HG02759 (cell line): Measurements from ENCODE around the gene IWS1.
"Not testable (repeated sequence)": the region's sequence is repeated elsewhere in the genome, so short reads cannot be mapped to it uniquely, and the experiment has no call there.

Experiments used
- ATAC-seq: cut with Tn5 transposase; IDR thresholded peaks from one replicate; pipeline ENCODE4 v1.9.1; 2021; ENCODE audit warnings: mild to moderate bottlenecking, moderate library complexity; ENCODE audit not compliant: unreplicated experiment

Gene IWS1

DNA sequence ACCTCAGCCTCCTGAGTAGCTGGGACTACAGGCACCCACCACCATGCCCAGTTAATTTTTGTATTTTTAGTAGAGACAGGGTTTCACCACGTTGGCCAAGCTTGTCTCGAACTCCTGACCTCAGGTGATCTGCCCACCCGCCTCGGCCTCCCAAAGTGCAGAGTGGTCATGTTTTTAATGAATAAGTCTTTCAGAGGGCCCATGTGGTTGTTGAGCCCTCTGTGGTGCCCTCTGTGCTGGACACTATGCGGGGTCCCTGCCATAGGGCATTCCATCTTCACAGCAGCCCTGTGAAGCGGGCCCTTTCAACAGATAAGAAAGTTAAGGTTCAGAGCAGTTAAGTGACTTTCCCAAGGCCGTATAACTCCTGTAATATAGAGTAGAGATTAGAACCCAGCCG lies 35.1 kb upstream of the IWS1 start:
- ATAC-seq = no peak

DNA sequence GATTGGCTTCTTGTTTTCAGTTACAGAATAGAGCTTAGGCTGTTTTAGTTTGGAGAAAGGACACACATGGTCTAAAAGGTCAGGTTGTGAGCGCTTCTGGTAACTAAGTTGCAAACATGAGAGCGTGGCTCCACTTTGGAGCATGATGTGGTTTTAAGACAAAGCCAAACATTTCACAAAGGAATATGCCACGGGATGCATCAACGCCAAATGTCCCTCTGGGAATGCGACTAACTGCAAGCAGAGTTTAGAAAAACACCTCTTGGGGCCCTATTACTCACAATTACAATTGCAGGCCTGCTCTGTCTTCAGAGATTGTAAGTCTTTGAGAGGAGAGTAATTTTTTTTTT lies 34.6 kb upstream of the IWS1 start:
- no peak for ATAC-seq

DNA sequence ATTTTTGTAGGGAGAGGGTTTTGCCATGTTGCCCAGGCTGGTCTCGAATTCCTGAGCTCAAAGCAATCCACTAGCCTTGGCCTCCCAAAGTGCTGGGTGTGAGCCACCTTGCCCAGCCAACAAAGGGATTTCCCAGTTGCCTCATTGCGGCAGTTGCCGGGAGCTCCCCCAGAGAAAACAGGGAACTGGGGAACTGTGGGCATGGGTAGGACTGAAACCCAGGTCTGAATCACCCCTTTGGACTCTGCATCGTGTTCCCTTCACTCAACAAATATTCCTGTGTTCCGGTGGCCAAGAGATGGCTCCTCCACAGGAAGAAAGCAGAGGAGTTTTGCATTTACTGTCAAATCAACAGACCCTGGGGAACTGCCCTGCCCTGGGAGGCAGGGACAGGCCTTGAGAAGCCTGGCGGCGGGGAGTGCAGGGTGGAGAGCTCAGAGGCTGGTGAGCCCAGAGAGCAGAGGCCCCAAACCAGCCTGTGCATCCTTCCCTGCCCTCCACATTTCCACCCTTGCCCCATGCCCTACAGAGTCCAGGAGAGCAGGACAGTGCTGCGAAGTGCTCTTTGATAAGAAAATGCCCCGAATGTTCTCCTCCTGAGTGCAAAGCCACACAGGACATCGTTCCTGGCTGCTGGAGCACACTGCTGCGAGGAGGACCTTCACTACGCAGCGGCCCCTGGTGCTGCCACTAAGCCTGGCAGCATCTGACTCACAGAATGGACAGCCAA lies 34.1 kb upstream of the IWS1 start:
- no peak for ATAC-seq

DNA sequence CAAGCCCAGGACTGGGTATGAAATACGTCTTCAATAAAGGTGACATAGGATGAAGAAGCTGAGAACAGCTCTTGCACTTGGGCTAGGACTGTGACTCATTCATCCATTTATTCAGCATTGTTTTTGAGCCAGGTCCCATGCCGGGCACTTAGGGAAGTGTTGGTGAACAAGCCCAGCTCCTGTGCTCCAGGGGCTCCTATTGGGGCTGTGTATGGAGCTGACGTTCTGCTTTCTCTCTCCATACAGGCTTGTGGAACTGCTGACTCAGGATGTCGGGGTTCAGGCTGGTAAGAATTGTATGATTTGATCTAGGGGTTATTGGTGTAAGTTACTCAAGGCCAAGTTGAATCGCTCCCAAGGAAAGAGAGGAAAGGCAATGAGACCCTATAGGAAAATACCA lies 33.2 kb upstream of the IWS1 start:
- no peak for ATAC-seq

DNA sequence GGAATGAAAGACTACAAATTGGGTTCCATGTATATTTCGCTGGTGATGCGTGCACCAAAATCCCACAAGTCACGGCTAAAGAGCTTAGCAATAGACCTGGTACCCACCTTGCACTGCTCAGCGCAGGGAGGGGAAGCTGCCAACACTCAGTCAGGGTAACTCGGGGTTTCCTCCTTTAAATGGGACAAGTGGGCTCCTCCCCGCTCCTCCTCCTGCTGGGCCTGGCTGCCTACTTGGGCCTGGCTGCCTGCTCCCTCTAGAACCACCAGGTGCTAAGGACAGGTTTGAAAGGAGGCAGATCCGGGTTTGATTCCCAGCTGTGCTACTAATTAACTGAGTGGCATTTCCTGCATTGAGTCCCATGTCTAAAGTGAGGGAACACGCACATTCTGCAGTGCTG lies 32.6 kb upstream of the IWS1 start:
- ATAC-seq = no peak

DNA sequence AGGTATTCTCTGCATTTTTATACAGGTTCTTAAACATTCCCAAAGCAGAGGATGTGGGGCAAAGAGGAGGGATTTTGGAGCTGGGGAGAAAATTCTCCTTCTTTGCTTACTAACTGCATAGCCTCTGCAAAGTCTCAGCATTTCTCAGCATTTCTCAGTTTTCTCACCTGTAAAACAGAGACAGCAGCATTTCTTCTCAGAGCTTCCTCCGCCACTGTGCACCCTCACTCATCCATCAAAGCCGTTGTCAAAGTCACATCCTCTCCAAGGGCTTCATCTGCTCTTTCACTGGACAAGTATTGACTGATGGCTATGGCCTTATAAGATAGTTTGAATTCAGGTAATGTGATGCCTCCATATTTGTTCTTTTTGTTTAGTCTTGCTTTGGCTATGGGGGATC lies 26.6 kb upstream of the IWS1 start:
- no peak for ATAC-seq

DNA sequence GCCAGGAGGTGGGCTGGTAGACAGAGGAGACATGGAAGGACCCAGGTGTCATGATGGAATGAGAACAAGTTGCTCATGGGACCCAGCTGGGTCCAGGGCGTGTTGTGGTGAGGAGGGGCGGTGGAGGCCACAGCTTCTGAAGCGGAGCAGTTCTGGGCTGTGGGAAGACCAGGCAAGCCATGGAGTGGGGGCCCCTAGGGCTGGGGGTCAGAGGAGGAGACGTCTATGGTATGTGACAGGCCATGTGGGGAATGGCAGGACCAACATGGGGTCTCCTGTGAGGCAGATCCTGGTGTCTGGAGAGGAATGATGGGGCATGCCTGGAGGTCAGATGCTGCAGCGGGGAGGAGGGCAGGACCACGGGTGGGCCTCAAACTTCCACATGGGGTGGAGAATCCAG lies 26.0 kb upstream of the IWS1 start:
- ATAC-seq = no peak

DNA sequence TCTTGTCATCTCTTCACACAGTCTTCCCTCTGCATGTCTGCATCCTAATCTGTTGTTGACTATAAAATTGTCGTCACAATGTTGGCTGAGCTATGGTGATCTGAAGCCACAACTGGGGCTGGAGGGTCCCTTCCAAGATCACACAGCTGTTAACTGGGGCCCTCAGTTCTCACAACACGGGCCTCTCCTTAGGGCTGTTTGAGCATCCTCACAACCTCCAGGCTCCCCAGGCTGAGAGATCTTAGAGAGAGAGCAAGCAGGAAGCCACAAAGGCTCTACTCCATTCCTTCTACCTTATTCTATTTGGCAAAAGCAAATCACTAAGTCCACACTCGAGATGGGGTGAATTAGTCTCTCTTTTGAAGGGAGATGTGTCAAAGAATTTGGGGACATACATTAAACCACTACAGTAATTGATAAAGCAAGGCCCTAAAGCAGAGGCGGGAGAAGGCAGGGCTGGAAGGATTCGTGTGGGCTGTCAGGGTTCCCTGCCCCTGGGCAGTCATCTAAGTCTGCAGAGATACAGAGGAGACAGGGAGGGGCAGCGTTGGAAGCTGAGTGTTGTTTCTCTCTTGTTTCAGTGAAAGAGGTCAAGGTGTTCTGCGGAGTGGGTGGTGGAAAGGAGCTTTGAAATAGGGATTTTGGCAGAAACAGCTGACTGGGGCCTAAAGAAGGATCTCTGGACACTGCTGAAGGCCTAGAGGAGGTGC lies 25.1 kb upstream of the IWS1 start:
- ATAC-seq = no peak

DNA sequence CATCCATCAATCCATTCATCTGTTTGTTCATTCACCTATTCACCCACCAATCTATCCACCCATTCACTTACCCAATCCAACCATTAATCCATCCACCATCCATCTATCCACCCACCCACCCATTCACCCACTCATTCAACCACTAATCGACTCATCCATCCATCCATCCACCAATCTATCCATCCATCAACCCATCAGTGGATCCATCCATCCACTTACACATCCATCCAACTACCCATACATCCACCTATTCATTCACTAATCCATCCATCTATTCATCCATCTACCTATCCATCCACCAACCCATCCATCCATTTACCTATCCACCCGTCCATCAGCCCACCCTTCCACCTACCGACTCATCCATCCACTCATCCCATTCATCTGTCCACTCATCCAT lies 20.5 kb upstream of the IWS1 start:
- no peak for ATAC-seq

DNA sequence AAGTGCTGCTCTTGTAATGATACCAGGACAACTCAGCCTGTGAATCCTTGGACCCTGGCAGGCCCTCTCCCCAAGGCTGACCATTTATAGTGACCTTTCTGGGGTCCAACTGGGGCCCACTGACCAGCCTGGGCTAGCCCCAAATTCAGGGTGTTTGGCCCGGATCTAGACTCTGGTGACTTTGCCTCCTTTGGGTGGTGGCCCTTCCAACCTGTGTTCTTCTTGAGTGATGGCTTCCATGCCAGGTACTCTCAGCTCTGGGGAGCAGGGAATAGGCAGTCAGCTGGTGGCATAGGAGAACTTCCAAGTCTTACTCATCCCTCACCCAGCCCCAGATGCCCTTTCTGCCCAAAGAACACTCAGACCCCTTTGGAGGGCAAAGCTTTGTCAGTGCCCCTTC lies 19.5 kb upstream of the IWS1 start:
- ATAC-seq = no peak

DNA sequence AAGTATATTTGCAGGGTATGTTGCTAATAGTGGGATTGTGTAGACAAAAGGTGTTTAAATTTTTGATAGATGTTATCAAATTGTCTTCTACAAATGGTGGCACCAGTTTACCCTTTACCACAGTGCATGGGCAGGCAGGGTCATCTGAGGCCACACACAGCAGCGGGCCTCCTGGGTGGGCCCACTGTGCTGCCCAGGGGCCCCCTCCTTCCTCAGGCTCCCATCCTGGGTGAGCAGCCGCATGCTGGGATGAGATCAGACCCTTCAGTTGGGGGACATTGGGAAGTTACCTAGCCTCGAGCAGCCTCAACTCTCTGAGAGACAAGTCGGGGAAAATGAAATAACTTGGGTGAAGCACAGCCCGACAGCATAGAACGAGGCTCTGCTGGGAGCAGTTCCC lies 18.9 kb upstream of the IWS1 start:
- ATAC-seq = no peak

DNA sequence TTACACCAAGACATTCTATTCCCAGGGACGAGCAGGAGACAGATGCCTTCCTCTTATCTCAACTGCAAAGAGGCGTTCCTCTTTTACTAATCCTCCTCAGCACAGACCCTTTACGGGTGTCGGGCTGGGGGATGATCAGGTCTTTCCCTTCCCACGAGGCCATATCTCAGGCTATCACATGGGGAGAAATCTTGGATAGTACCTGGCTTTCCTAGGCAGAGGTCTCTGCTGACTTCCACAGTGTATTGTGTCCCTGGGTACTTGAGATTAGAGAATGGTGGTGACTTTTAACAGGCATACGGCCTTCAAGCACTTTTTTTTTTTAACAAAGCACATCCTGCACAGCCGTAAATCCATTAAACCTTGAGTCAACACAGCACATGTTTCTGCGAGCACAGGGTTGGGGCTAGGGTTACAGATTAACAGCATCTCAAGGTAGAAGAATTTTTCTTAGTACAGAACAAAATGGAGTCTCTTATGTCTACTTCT lies 16.8 kb upstream of the IWS1 start:
- ATAC-seq = not testable (repeated sequence)

DNA sequence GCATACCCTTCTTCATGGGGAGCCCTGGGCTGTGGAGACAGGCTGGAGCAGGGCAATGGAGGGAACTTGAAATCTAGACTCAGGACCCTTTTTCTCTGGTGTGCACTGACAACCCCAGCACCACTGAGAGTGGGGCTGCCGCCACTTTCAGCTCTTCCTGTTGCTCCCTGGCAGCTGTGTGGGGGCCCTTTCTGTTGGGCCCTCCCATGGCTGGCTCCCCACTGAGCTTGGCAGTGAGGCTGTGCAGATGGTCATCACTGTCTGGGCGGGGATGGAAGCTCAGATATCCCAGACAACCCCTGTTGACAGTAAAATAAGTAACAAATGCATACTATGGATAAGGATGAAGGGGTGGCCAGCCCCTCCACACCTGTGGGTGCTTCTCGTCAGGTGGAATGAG lies 15.9 kb upstream of the IWS1 start:
- no peak for ATAC-seq

DNA sequence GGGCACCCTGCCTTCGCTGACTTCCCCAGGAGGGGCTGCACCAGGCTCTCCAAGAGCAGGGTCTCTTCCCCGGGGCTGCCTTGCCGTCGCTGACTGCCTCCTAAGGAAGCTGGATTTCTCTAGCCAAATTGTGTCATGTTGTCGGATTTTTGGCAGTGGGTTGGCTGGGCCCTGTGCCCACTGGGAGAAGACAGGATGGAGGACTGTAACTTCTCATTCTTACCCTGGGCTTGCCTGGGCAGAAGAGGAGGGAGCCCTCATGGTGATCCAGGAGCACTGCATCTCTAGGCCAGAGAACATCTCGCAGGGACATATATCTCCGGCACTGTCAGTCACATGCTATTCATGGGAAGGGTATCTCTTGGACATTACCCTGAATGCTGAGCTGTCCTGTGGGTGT lies 15.5 kb upstream of the IWS1 start:
- ATAC-seq = no peak

DNA sequence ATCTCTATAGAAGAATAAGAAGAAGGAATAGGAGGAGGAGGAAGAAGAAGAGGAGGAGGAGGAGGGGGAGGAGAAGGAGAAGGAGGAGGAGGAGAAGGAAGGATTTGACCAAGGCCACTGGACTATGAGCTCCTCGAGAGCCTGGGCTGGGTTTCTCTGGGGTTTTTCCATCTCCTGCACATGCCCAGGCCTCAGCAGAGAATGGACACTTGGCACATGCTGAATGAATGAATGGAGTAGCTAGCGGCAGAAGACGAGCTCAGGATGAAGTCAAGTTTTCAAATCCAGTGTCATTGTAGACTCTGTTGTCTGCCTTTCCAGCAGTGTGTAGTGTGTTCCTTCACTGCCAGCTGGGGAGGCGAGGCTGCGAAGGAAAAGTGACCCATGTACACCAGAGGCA lies 11.4 kb upstream of the IWS1 start:
- ATAC-seq = no peak

DNA sequence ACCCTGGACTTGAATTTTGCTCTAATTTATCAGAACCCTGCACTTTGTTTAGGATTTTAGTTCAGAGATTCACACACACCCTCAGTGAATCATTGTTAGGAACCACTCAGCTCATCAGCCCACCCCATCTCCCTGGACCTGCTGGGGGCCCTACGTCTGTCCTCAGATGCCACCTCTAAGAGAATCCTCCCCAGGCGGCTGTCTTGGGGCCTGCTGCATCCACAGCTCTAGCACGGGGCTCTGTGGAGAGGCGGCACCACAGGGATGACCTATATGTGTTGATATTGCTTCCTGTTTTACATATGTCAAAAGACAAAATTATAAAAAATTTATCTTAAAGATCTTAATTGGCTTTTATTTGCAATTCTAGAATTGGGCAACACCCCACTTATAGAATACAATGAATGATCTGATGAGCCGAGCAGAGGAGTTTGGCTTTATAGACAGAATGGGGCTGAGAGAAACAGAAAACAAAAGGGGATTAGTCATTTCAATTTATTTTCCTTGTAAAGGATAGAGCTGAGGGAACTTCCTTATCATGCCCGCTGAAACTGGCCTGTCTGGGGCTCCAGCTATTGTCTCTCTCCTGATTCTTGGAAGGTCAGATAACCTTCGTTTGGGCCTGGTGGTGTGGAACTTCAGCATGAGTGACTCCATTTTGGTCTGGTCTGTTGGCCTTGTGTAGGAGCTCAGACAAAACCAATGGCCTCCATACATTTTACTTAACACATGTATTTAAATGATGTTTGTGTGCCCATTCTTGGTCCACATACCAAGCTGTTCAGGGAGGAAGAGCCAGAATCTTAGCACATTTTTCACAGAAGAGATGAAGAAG lies 10.6 kb upstream of the IWS1 start:
- ATAC-seq = no peak

DNA sequence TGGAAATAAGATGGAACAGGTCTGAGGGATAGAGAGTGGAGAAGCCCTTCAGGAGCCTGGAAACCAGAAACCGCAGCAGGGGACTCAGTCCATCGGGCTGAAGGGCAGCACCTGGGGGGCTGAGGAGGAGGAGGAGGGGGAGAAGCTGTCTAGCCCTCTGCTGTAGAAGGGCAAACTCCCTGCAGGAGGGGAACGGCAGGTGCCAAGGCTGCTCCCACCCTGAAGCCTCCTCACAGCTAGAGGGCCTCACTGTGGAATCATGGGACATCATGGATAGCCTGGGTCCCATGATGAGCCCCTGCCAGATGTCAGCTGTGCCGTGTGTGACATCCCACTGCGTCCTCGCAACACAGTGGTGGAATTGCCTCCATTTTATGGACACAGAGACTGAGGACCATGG lies 9.6 kb upstream of the IWS1 start:
- no peak for ATAC-seq

DNA sequence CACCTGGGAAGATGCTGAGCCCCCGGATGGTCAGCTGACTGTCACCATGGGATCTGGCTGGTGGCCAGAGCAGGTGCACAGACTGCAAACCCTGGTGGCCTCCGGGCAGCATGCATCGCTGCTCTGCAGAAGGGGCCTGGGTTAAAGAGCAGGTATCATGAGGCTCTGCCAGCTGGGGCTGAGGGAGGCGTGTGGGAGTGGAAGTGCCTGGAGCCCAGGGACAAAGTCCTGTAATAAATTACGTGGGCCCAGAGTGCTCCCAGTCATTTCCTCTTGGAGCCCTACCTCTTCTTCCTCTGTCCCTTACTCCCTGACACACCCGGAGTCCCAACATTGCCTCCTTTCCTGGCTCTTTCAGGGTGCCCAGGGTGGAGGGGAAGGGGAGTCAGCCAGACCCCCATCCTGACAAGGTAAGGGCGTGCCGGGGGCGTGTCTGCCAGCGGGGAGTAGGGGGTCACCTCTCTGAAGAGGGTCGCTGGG lies 9.2 kb upstream of the IWS1 start, which contains the start of gene MYO7B:
TSS of gene MYO7B (plus strand) at position 262 of the 480 bp plus-strand sequence. CDS start 24,040 bp downstream, outside the sequence.
- no peak for ATAC-seq

DNA sequence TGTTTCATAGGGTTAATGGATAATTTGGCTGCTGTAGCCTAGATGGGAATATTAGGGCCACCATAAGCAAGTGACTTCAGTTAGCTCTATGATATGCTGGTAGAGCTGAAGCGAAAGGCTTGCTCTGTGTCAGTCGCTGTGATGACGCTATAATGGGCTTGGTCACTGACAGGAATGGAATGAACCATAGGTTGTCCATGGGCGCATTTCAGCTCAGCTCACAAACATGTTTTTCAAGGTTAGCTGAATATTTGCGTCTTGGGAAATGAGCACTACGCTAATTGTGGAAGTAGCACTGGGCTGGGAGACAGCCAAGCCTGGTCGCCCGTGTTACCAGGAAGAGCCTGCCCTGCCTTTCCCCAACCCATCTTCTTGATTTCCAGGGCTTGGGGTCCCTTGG lies 6.0 kb upstream of the IWS1 start:
- no peak for ATAC-seq

DNA sequence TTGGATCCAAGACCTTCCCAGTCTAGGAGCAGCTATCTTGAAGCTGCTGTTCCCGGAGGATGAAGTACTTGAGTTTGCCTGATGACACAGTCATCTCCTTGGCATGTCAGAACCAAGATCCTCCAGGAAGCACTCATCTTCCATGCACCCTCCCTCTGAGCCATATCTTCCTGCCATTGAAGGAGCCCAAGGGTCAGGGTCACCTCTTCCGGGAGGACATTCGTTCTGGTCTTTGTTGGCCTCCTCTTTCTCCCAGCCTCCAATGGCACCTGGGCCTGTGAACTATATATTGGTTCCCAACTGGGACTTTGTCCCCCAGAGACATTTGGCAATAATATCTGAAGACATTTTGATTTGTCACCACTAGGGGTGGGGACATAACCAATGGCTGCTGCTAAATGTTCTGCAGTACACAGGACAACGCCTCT lies 4.9 kb upstream of the IWS1 start:
- no peak for ATAC-seq
